GM12878 (cell line): ENCODE measurements around the gene CP. TPM values are rescaled to one million over a fixed set of nuclear protein-coding genes. Genes with fewer than 3 reads are reported as not detected.

Experiments used
- ATAC-seq: fragments of 200-7000 bp; cut with Tn5 transposase; 3 replicates; pipeline ENCODE4 v1.9.1; 2020; ENCODE audit warnings: mild to moderate bottlenecking, moderate library complexity
- BruUV-seq: library from RNA; stranded (reverse); fragments of 400-500 nt; replicated peaks from 2 replicates; lab custom pipeline; 2021; lab: Mats Ljungman, UMichigan
- CTCF ChIA-PET: fragments of 300-600 bp; sonication (Branson Sonifier 250); formaldehyde crosslinking; extraction: SDS; loops from one replicate; lab custom pipeline; 2021; ENCODE audit warnings: inconsistent platforms; lab: Yijun Ruan, JAX
- POLR2A ChIA-PET: fragments of 350-600 bp; formaldehyde crosslinking; extraction: SDS; loops from one replicate; lab custom pipeline; 2021; ENCODE audit warnings: inconsistent platforms; lab: Charles Lee
- RAD21 ChIA-PET: fragments of 300-600 bp; sonication (Branson Sonifier 250); formaldehyde crosslinking; loops from one replicate; lab custom pipeline; 2023; ENCODE audit warnings: antibody characterized with exemption; ENCODE audit not compliant: unreplicated experiment; lab: Charles Lee
- SMC1A ChIA-PET: fragments of 300-600 bp; sonication (Branson Sonifier 250); formaldehyde crosslinking; loops from one replicate; lab custom pipeline; 2023; ENCODE audit not compliant: unreplicated experiment, uncharacterized antibody; lab: Charles Lee
- DNase-seq: peaks from one replicate; pipeline ENCODE4 v3.0.0-alpha.2; 2011; ENCODE audit warnings: low read depth, low spot score
- FAIRE-seq: peaks from 3 replicates; lab custom pipeline; 2011; peaks lifted over from hg19 to GRCh38; lab: Jason Lieb, UNC
- H2AFZ ChIP-seq: 2 replicates; pipeline ENCODE4 v1.6.0; 2011; ENCODE audit warnings: low read depth, low read length, control low read depth; ENCODE audit not compliant: control insufficient read depth
- H3K27ac ChIP-seq: 2 replicates; pipeline ENCODE4 v1.5.1; 2011; ENCODE audit warnings: control low read depth; ENCODE audit not compliant: control insufficient read depth, insufficient read depth
- H3K27me3 ChIP-seq, 2 experiments: replicated peaks in 1 of 2; 2 replicates each; pipeline versions ENCODE4 v1.6.0 to v1.6.1; 2011; ENCODE audit warnings: low read length in 1 of 2; ENCODE audit not compliant: control insufficient read depth in 2 of 2, insufficient read depth in 2 of 2
- H3K36me3 ChIP-seq, 2 experiments: 2 replicates each; pipeline ENCODE4 v1.5.1; 2011; ENCODE audit warnings: low read length in 1 of 2; ENCODE audit not compliant: control insufficient read depth in 2 of 2, insufficient read depth in 2 of 2
- H3K4me1 ChIP-seq: 2 replicates; pipeline ENCODE4 v1.6.1; 2011; ENCODE audit warnings: mild to moderate bottlenecking, low read length, moderate library complexity, mixed read lengths; ENCODE audit not compliant: control insufficient read depth, insufficient read depth
- H3K4me2 ChIP-seq: 2 replicates; pipeline ENCODE4 v1.6.0; 2011; ENCODE audit warnings: control low read depth; ENCODE audit not compliant: control insufficient read depth, insufficient read depth
- H3K4me3 ChIP-seq: fragments of 200-600 bp; sonication (generic); 2 replicates; pipeline ENCODE4 v1.5.1; 2016
- H3K79me2 ChIP-seq: 2 replicates; pipeline ENCODE4 v1.6.0; 2011; ENCODE audit warnings: low read length; ENCODE audit not compliant: control insufficient read depth, insufficient read depth
- H3K9ac ChIP-seq: 2 replicates; pipeline ENCODE4 v1.8.0; 2011; ENCODE audit warnings: low read length, control low read depth, mixed read lengths; ENCODE audit not compliant: control insufficient read depth, insufficient read depth
- H3K9me3 ChIP-seq: replicated peaks from 3 replicates; pipeline ENCODE4 v1.5.1; 2011; ENCODE audit warnings: mild to moderate bottlenecking, low read length; ENCODE audit not compliant: control insufficient read depth, insufficient read depth
- H4K20me1 ChIP-seq: 2 replicates; pipeline ENCODE4 v1.6.0; 2011; ENCODE audit not compliant: control insufficient read depth, insufficient read depth
- ASH2L ChIP-seq: fragments of 300-600, 200-600 bp; sonication (generic); IDR thresholded peaks from 2 replicates; pipeline ENCODE4 v1.6.1; 2017; ENCODE audit warnings: low read depth, mild to moderate bottlenecking, borderline replicate concordance
- CBX3 ChIP-seq: fragments of 200-600 bp; sonication (generic); IDR thresholded peaks from 2 replicates; pipeline ENCODE4 v1.6.1; 2016; ENCODE audit warnings: low read depth, borderline replicate concordance
- CHD4 ChIP-seq: fragments of 200-600 bp; sonication (generic); IDR thresholded peaks from 2 replicates; pipeline ENCODE4 v1.6.1; 2016; ENCODE audit warnings: mild to moderate bottlenecking
- EED ChIP-seq: sonication (generic); IDR thresholded peaks from 2 replicates; pipeline ENCODE4 v1.6.1; 2016; ENCODE audit warnings: antibody characterized with exemption, low read depth
- ESRRA ChIP-seq: IDR thresholded peaks from 2 replicates; pipeline ENCODE4 v1.6.1; 2012; ENCODE audit warnings: mild to moderate bottlenecking, low read length, improper control_type of control experiment
- ETV6 ChIP-seq, 2 experiments: fragments of 450-650 bp in 1 of 2; IDR thresholded peaks in 1 of 2; conservative IDR thresholded peaks in 1 of 2; 2 replicates each; pipeline ENCODE4 v1.6.1; 2014; ENCODE audit warnings: antibody characterized with exemption in 1 of 2, borderline replicate concordance in 1 of 2, low read depth in 1 of 2, mild to moderate bottlenecking in 1 of 2, moderate library complexity in 1 of 2
- FOXM1 ChIP-seq: IDR thresholded peaks from 2 replicates; pipeline ENCODE4 v1.6.1; 2012; ENCODE audit warnings: low read depth, mild to moderate bottlenecking, inconsistent platforms, low read length, moderate library complexity
- IKZF2 ChIP-seq, 2 experiments: fragments of 450-650 bp; IDR thresholded peaks; 2 replicates each; pipeline ENCODE4 v1.6.1; 2017; ENCODE audit warnings: mild to moderate bottlenecking in 2 of 2, moderate library complexity in 2 of 2
- IRF3 ChIP-seq: fragments of 450-650 bp; IDR thresholded peaks from 2 replicates; pipeline ENCODE4 v1.6.1; 2014; ENCODE audit warnings: mild to moderate bottlenecking
- MEF2B ChIP-seq: fragments of 450-650 bp; IDR thresholded peaks from 2 replicates; pipeline ENCODE4 v1.6.1; 2018; ENCODE audit warnings: mild to moderate bottlenecking, moderate library complexity; ENCODE audit not compliant: partially characterized antibody, poor library complexity, severe bottlenecking
- NFIC ChIP-seq: IDR thresholded peaks from 2 replicates; pipeline ENCODE4 v1.6.1; 2012; ENCODE audit warnings: low read depth, mild to moderate bottlenecking, inconsistent platforms, low read length, moderate library complexity
- NFXL1 ChIP-seq: fragments of 450-650 bp; IDR thresholded peaks from 2 replicates; pipeline ENCODE4 v1.6.1; 2017; ENCODE audit warnings: antibody characterized with exemption, mild to moderate bottlenecking, borderline replicate concordance
- NRF1 ChIP-seq: conservative IDR thresholded peaks from 2 replicates; pipeline ENCODE4 v1.6.1; 2011; ENCODE audit warnings: mild to moderate bottlenecking, low read depth, low read length, improper control_type of control experiment
- POU2F2 ChIP-seq: IDR thresholded peaks from 3 replicates; pipeline ENCODE4 v1.6.1; 2011; ENCODE audit warnings: low read depth, mild to moderate bottlenecking, low read length, borderline replicate concordance
- SMAD1 ChIP-seq: fragments of 450-650 bp; IDR thresholded peaks from 2 replicates; pipeline ENCODE4 v1.6.1; 2018; ENCODE audit warnings: mild to moderate bottlenecking, low read depth; ENCODE audit not compliant: partially characterized antibody
- SP1 ChIP-seq: IDR thresholded peaks from one replicate; pipeline ENCODE4 v1.6.1; 2011; ENCODE audit warnings: low read depth, low read length
- SRF ChIP-seq, 2 experiments: IDR thresholded peaks; 2 replicates each; pipeline ENCODE4 v1.6.1; 2011; ENCODE audit warnings: low read depth in 2 of 2, low read length in 2 of 2, mild to moderate bottlenecking in 1 of 2, moderate library complexity in 1 of 2
- TAF1 ChIP-seq: IDR thresholded peaks from 2 replicates; pipeline ENCODE4 v1.6.1; 2011; ENCODE audit warnings: mild to moderate bottlenecking, low read depth, low read length, borderline replicate concordance
- TCF3 ChIP-seq: IDR thresholded peaks from 2 replicates; pipeline ENCODE4 v1.6.1; 2012; ENCODE audit warnings: low read depth, mild to moderate bottlenecking, low read length, borderline replicate concordance; ENCODE audit not compliant: insufficient read depth
- YY1 ChIP-seq: IDR thresholded peaks from 2 replicates; pipeline ENCODE4 v1.6.1; 2011; ENCODE audit warnings: low read depth, mild to moderate bottlenecking, low read length
- ZNF274 ChIP-seq: IDR thresholded peaks from one replicate; pipeline ENCODE4 v1.8.0; 2011; ENCODE audit not compliant: insufficient read length, insufficient read depth
- WGBS: methylation state at CpG from one replicate; pipeline ENCODE4 v1.1.6; 2016; ENCODE audit warnings: low lambda C conversion rate; ENCODE audit not compliant: insufficient replicate concordance, insufficient coverage; ENCODE audit errors: missing lambda C conversion rate; 5-methylcytosine and 5-hydroxymethylcytosine counted together
- in situ Hi-C: fragments of 300-500 bp; cut with MboI; formaldehyde crosslinking; loops from 9 replicates; pipeline ENCODE4 v1.14.3; 2018; ENCODE audit warnings: mixed read lengths
- intact Hi-C: fragments of 100-400 bp; cut with micrococcal nuclease; formaldehyde crosslinking; loops from one replicate; pipeline ENCODE4 v1.14.2; 2022; ENCODE audit not compliant: unreplicated experiment
- polyA plus RNA-seq, 11 experiments: library from polyadenylated mRNA; depleted of rRNA in 4 of 11; unstranded in 6 of 11; stranded (reverse) in 5 of 11; fragments of >200 nt; fragmentation: Nextera tagmentation in 4 of 11; fragmentation: Illumina TruSeq in 1 of 11; extraction: Ambion mirVana in 4 of 11; extraction: Trizol in 1 of 11; gene quantifications; 1 replicate in 1 of 11; 2 replicates in 10 of 11; pipeline versions ENCODE4 v1.2.1 to v1.2.3, GENCODE V29; 2011 to 2016; ENCODE audit warnings: inconsistent platforms in 2 of 11, missing spikeins in 2 of 11, low read depth in 1 of 11
- total RNA-seq, 4 experiments: library from RNA; depleted of rRNA in 3 of 4; stranded (reverse); fragments of >200 nt in 3 of 4; fragmentation: Illumina TruSeq in 1 of 4; extraction: Trizol in 1 of 4; gene quantifications; 2 replicates each; pipeline versions ENCODE4 v1.2.1 to v1.2.3, GENCODE V29; 2013 to 2021
- TF ChIP-seq, protein P1 (sequence below), 3 experiments: IDR thresholded peaks in 2 of 3; conservative IDR thresholded peaks in 1 of 3; 2 replicates each; pipeline ENCODE4 v1.5.1; 2011; ENCODE audit warnings: low read depth in 3 of 3, low read length in 3 of 3, mild to moderate bottlenecking in 3 of 3, control low read depth in 2 of 3, moderate library complexity in 2 of 3, inconsistent platforms in 1 of 3, mixed read lengths in 1 of 3; ENCODE audit not compliant: control insufficient read depth in 2 of 3, insufficient read depth in 1 of 3; ENCODE audit errors: extremely low read depth in 1 of 3

The CP gene
- total and polyA plus RNA-seq, 10 of the 15 experiments (the other 5 are each of a cell fraction or from before 2014, with no cell fraction given), result 0.14 to 1.2 (median 0.30) TPM; not detected in 6

DNA sequence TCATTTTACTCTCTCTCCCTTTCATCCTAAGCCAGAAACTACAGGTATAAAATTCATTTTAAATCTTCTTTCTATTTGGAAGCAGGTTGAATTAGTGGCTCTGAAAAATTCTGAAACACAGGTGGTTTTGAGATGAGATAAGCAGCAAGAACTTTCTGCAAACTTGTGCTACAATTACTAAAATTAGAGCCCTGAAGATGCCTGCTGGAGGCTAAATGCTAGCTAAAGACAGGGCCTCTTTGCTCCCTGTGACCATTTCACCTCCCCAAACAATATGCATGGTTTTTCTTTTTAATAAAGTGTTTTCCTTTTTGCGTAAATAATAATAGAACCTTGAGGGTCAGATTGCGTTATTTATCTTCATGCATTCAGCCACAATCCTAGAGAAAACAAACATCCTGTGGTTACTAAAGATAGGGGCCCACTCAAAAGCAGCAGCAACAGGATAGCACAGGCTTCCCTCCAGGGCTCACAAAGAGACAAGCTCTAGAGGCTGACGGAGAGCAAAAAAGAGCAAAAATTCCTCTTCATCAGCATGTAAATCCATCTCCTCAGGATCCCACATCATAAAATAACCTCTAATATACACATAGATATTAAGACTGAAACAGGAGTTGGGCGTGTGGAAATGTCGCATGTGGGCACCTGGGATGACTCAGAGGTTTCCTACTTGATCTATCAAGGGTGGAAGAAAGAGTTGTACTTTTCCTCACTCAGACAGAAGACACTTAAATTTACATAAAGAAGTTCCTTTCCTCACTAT, 26.5 kb upstream of the CP start:
- Histone ChIP-seq H3K79me2 (no peaks in the 10 kb centered on the region), H3K27me3 (no peaks in the 10 kb centered on the region), H3K9ac (no peak overlapping the region), H3K9me3 (no peaks in the 10 kb centered on the region), H3K27ac (peak overlapping the region; percentile 20), H3K4me2 (peak overlapping the region; percentile 36), H2AFZ (peak overlapping the region; percentile 49; the same call in 1 of the 2 replicates), H3K36me3 (no peaks in the 10 kb centered on the region), H3K4me1 (peaks cover 35% of the 10 kb centered on the region), H3K4me3 (no peak overlapping the region), H4K20me1 (no peaks in the 10 kb centered on the region)
- ATAC-seq (peak; percentile 67), FAIRE-seq (peak; percentile 52), DNase-seq (no peak)
- 11% methylated on average over 5 of the region's 5 CpGs for WGBS
- ChIA-PET RAD21 (interaction anchor here (0.7 to 1.2 kb wide), 2 partner anchors 20 to 128 kb away, joined by 3 to 4 read pairs; no protein-coding TSS in a partner anchor), CTCF (interaction anchor here (0.7 to 1.0 kb wide), 3 partner anchors 53 to 128 kb away, joined by 3 to 5 read pairs (median 4); no protein-coding TSS in a partner anchor), SMC1A (interaction anchor here (1.1 to 1.2 kb wide), 2 partner anchors 13 to 17 kb away, joined by 3 to 4 read pairs; no protein-coding TSS in a partner anchor), POLR2A (interaction anchor here (2.1 kb wide), 1 partner anchor 119 kb away, joined by 7 read pairs; the partner anchor contains the start of gene HPS3)
- in situ Hi-C loops (no loop called here), intact Hi-C loops (no loop called here)
- no TSS peak for BruUV-seq
- TF ChIP-seq IKZF2 (IDR thresholded peaks at IDR 0.05) (peak; percentile 37 to 42; a peak in 2 of 4 replicates), NFIC (peak; percentile 49), CHD4 (no peak), ESRRA (no peak), IRF3 (no peak), TAF1 (no peak), FOXM1 (no peak), CBX3 (no peak), SP1 (no peak), ZNF274 (no peak), NRF1 (no peak), NFXL1 (no peak), MEF2B (peak; percentile 14), SMAD1 (no peak), POU2F2 (no peak), SRF (IDR thresholded peaks at IDR 0.05; ENCODE audit: low read depth in 2 of 2, low read length in 2 of 2) (no peak), TCF3 (no peak), ASH2L (no peak), ETV6 (conservative IDR thresholded peaks at IDR 0.05 in 1 of 2, IDR thresholded peaks at IDR 0.05 in 1 of 2; ENCODE audit: borderline replicate concordance in 1 of 2, low read depth in 1 of 2) (peak in 1 of 2 experiments; percentile 52; a peak in 1 of 4 replicates), YY1 (no peak), EED (no peak)
- TF ChIP-seq, protein P1, sequence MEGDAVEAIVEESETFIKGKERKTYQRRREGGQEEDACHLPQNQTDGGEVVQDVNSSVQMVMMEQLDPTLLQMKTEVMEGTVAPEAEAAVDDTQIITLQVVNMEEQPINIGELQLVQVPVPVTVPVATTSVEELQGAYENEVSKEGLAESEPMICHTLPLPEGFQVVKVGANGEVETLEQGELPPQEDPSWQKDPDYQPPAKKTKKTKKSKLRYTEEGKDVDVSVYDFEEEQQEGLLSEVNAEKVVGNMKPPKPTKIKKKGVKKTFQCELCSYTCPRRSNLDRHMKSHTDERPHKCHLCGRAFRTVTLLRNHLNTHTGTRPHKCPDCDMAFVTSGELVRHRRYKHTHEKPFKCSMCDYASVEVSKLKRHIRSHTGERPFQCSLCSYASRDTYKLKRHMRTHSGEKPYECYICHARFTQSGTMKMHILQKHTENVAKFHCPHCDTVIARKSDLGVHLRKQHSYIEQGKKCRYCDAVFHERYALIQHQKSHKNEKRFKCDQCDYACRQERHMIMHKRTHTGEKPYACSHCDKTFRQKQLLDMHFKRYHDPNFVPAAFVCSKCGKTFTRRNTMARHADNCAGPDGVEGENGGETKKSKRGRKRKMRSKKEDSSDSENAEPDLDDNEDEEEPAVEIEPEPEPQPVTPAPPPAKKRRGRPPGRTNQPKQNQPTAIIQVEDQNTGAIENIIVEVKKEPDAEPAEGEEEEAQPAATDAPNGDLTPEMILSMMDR (IDR thresholded peaks at IDR 0.05 in 2 of 3, conservative IDR thresholded peaks at IDR 0.05 in 1 of 3; ENCODE audit: control insufficient read depth in 2 of 3, extremely low read depth in 1 of 3, insufficient read depth in 1 of 3, low read depth in 3 of 3, low read length in 3 of 3), result no peak
